MCF 10A (cell line): ENCODE data around the gene USF1. TPM values are rescaled to one million over a fixed set of nuclear protein-coding genes. Genes with fewer than 3 reads are reported as not detected.
"Not testable (repeated sequence)": the region's sequence is repeated elsewhere in the genome, so short reads cannot be mapped to it uniquely, and the experiment has no call there.

Source experiments
- BruUV-seq: library from RNA; stranded (reverse); fragments of 400-500 nt; replicated peaks from 2 replicates; lab custom pipeline; 2021; lab: Mats Ljungman, UMichigan
- CTCF ChIA-PET: fragments of 300-600 bp; sonication (Branson Sonifier 250); formaldehyde crosslinking; extraction: SDS; loops from one replicate; lab custom pipeline; 2021; ENCODE audit warnings: antibody characterized with exemption, inconsistent platforms; lab: Yijun Ruan, JAX
- POLR2A ChIA-PET: fragments of 300-600, 350-650 bp; sonication (Branson Sonifier 250); formaldehyde crosslinking; extraction: SDS; loops from one replicate; lab custom pipeline; 2020; ENCODE audit warnings: antibody characterized with exemption, inconsistent platforms; lab: Yijun Ruan, JAX
- DNase-seq: peaks from one replicate; pipeline ENCODE4 v3.0.0-alpha.2; 2018; ENCODE audit not compliant: unreplicated experiment
- H3K27ac Mint-ChIP-seq: one replicate; pipeline ENCODE4 v1.8.0; 2022; ENCODE audit warnings: mild to moderate bottlenecking, low read depth, mixed read lengths; ENCODE audit not compliant: unreplicated experiment
- H3K27me3 Mint-ChIP-seq: one replicate; pipeline ENCODE4 v1.8.0; 2022; ENCODE audit warnings: mixed read lengths; ENCODE audit not compliant: insufficient read depth, unreplicated experiment
- H3K36me3 Mint-ChIP-seq: one replicate; pipeline ENCODE4 v1.8.0; 2022; ENCODE audit warnings: mild to moderate bottlenecking, moderate library complexity, mixed read lengths; ENCODE audit not compliant: insufficient read depth, unreplicated experiment
- H3K4me1 Mint-ChIP-seq: one replicate; pipeline ENCODE4 v1.8.0; 2022; ENCODE audit warnings: mixed read lengths; ENCODE audit not compliant: insufficient read depth, unreplicated experiment
- H3K4me3 Mint-ChIP-seq: one replicate; pipeline ENCODE4 v1.8.0; 2022; ENCODE audit warnings: mild to moderate bottlenecking, moderate library complexity, mixed read lengths; ENCODE audit not compliant: unreplicated experiment
- H3K9me3 Mint-ChIP-seq: one replicate; pipeline ENCODE4 v1.8.0; 2022; ENCODE audit warnings: mixed read lengths; ENCODE audit not compliant: unreplicated experiment
- CTCF ChIP-seq: fragments of 200-600 bp; IDR thresholded peaks from one replicate; pipeline ENCODE4 v1.8.0; 2022; ENCODE audit warnings: antibody characterized with exemption, mild to moderate bottlenecking; ENCODE audit not compliant: unreplicated experiment
- intact Hi-C: fragments of 100-400 bp; cut with micrococcal nuclease; formaldehyde crosslinking; loops from 2 replicates; pipeline ENCODE4 v1.14.1; 2022
- total RNA-seq: library from RNA; stranded (reverse); gene quantifications from 2 replicates; pipeline ENCODE4 v1.2.3, GENCODE V29; 2022

Gene USF1
- total RNA-seq, 1 experiment from 2014 or later = 48.8 TPM

GRCh38 chr1:161020509-161021164, 25.1 kb downstream of the USF1 start, which contains the start of gene F11R:
TSS of gene F11R (minus strand) at chr1:161021152. CDS start at chr1:161021073, 79 bp downstream.
- ChIA-PET POLR2A (interaction anchor here (0.5 to 5.9 kb wide), 66 partner anchors 10 to 1771 kb away, joined by 3 to 371 read pairs (median 5); partner anchors contain the start of genes B4GALT3, DEDD, DUSP12 and ITLN2), CTCF (interaction anchor here (0.6 to 5.7 kb wide), 13 partner anchors 8 to 340 kb away, joined by 3 to 58 read pairs (median 6); partner anchors contain the start of genes KLHDC9 and USF1)
- peak; percentile 21 for TF ChIP-seq CTCF
- intact Hi-C loops = loop anchor here (2.0 kb wide), 1 partner anchor 24 kb away; no protein-coding TSS in a partner anchor
- TSS peak; percentile 56 for BruUV-seq
- Mint-ChIP-seq H3K27ac (peak within 1 kb of the TSS; percentile 94), H3K27me3 (no peaks in the 10 kb centered on the region), H3K36me3 (no peaks in the 10 kb centered on the region), H3K9me3 (peaks cover 8% of the 10 kb centered on the region), H3K4me1 (peaks cover 48% of the 10 kb centered on the region), H3K4me3 (peak within 1 kb of the TSS; percentile 80)
- DNase-seq = peak; percentile 85

- intact Hi-C loops = loop anchor here (2.0 kb wide), 1 partner anchor 23 kb away; no protein-coding TSS in a partner anchor
- CTCF ChIA-PET = interaction anchor here (1.2 to 5.7 kb wide), 11 partner anchors 7 to 78 kb away, joined by 3 to 58 read pairs (median 11); partner anchors contain the start of genes KLHDC9 and USF1
- H3K27me3 Mint-ChIP-seq = no peaks in the 10 kb centered on the region
- peaks cover 48% of the 10 kb centered on the region for H3K4me1 Mint-ChIP-seq
- peaks cover 8% of the 10 kb centered on the region for H3K9me3 Mint-ChIP-seq
- H3K36me3 Mint-ChIP-seq = no peaks in the 10 kb centered on the region
- BruUV-seq = no TSS peak
- DNase-seq = peak; percentile 87
- H3K4me3 Mint-ChIP-seq = peak overlapping the region; percentile 80
- H3K27ac Mint-ChIP-seq = peak overlapping the region; percentile 94
- POLR2A ChIA-PET = interaction anchor here (0.5 to 5.9 kb wide), 56 partner anchors 9 to 1121 kb away, joined by 3 to 371 read pairs (median 7); partner anchors contain the start of genes B4GALT3, DEDD, DUSP12 and ITLN2
- TF ChIP-seq CTCF = no peak
Measured at GRCh38 chr1:161019751-161020495, 25.9 kb downstream of the USF1 start.

GRCh38 chr1:161019111-161019660, 26.6 kb downstream of the USF1 start:
- peak overlapping the region; percentile 80 for H3K4me3 Mint-ChIP-seq
- POLR2A ChIA-PET = interaction anchor here (0.7 to 5.9 kb wide), 14 partner anchors 9 to 1232 kb away, joined by 3 to 371 read pairs (median 52); partner anchors contain the start of genes DEDD, ITLN2, NIT1 and PFDN2

GRCh38 chr1:161018631-161018930, 27.2 kb downstream of the USF1 start:
- Mint-ChIP-seq H3K4me3 (peak overlapping the region; percentile 80), H3K9me3 (peaks cover 3% of the 10 kb centered on the region), H3K36me3 (peaks cover 4% of the 10 kb centered on the region), H3K27ac (peak overlapping the region; percentile 94), H3K4me1 (peaks cover 56% of the 10 kb centered on the region), H3K27me3 (no peaks in the 10 kb centered on the region)
- ChIA-PET CTCF (interaction anchor here (0.6 to 5.7 kb wide), 22 partner anchors 11 to 208 kb away, joined by 3 to 58 read pairs (median 4); partner anchors contain the start of genes KLHDC9, PPOX and TSTD1), POLR2A (interaction anchor here (0.7 to 5.9 kb wide), 16 partner anchors 8 to 1233 kb away, joined by 3 to 371 read pairs (median 12); partner anchors contain the start of genes DEDD, ITLN2, NIT1 and PFDN2)
- no TSS peak for BruUV-seq
- no peak for TF ChIP-seq CTCF
- intact Hi-C loops = no loop called here
- DNase-seq = no peak

More at GRCh38 chr1:161019111-161019660, 26.6 kb downstream of the USF1 start:
- DNase-seq, intact Hi-C loops, H3K36me3 Mint-ChIP-seq, H3K9me3 Mint-ChIP-seq, BruUV-seq, H3K27me3 Mint-ChIP-seq: not testable (repeated sequence)
- peak overlapping the region; percentile 94 for H3K27ac Mint-ChIP-seq
- H3K4me1 Mint-ChIP-seq = peaks cover 50% of the 10 kb centered on the region
- CTCF ChIA-PET = interaction anchor here (0.7 to 5.7 kb wide), 14 partner anchors 20 to 207 kb away, joined by 3 to 58 read pairs (median 5); partner anchors contain the start of genes PPOX and TSTD1
